ENCODE measurements around the gene THOC6. TPM values are rescaled to one million over a fixed set of nuclear protein-coding genes. Genes with fewer than 3 reads are reported as not detected.

THOC6 gene
- total RNA-seq, 4 donors from 2014 or later: 10.1 to 42.8 (median 17.6) TPM

- Histone ChIP-seq H3K36me3 (no peaks in the 10 kb centered on the region), H3K4me3 (no peak overlapping the region), H3K27me3 (no peaks in the 10 kb centered on the region), H3K9me3 (no peaks in the 10 kb centered on the region), H3K4me1 (peaks cover 11 to 21% (median 18%) of the 10 kb centered on the region in 4 donors), H3K27ac (no peak overlapping the region)
- no peak for TF ChIP-seq POLR2AphosphoS5 (IDR thresholded peaks at IDR 0.05)
- no peak for TF ChIP-seq POLR2A (IDR thresholded peaks at IDR 0.05)
- TF ChIP-seq EP300 (IDR thresholded peaks at IDR 0.05; ENCODE audit: low read depth): no peak
- intact Hi-C loops (cut with DNase I; ENCODE audit: low total_unique reads) (loop anchor here (5.0 to 10.0 kb wide), 2 partner anchors 71 to 108 kb away; no protein-coding TSS in a partner anchor), in situ Hi-C loops (cut with MboI; ENCODE audit: low pct_ligation_motif_present in 1 of 4, low pct_unique_long_range_greater_than_20kb in 1 of 4, low sequenced_read_pairs in 3 of 4) (no loop called here)
- DNase-seq: no peak
- WGBS, 2 donors (ENCODE audit: low coverage in 1 of 2): 83 to 89% methylated on average over 7 to 15 of the region's 19 CpGs
Observed at GRCh38 chr16:3056336-3057180, 32.7 kb downstream of the THOC6 start.

- intact Hi-C loops (cut with DNase I; ENCODE audit: low total_unique reads): loop anchor here (5.0 to 10.0 kb wide), 2 partner anchors 70 to 107 kb away; no protein-coding TSS in a partner anchor
- H3K4me1 ChIP-seq: peaks cover 11 to 21% (median 18%) of the 10 kb centered on the region in 4 donors
Observed at GRCh38 chr16:3057181-3058138, 33.6 kb downstream of the THOC6 start.

GRCh38 chr16:3058139-3059030 is 34.5 kb downstream of the THOC6 start:
- TF ChIP-seq POLR2A (IDR thresholded peaks at IDR 0.05) (no peak), EP300 (IDR thresholded peaks at IDR 0.05; ENCODE audit: low read depth) (no peak), POLR2AphosphoS5 (IDR thresholded peaks at IDR 0.05) (no peak), CTCF (IDR thresholded peaks at IDR 0.05) (no peak)
- Histone ChIP-seq H3K36me3 (no peaks in the 10 kb centered on the region), H3K4me3 (peak overlapping the region; percentile 54 to 91 (median 75)), H3K27ac (peak overlapping the region; percentile 73 to 88 (median 80)), H3K4me1 (peaks cover 11 to 28% (median 22%) of the 10 kb centered on the region in 4 donors), H3K27me3 (no peaks in the 10 kb centered on the region), H3K9me3 (no peaks in the 10 kb centered on the region)
- intact Hi-C loops (cut with DNase I; ENCODE audit: low total_unique reads) (loop anchor here (5.0 to 10.0 kb wide), 2 partner anchors 69 to 106 kb away; no protein-coding TSS in a partner anchor), in situ Hi-C loops (cut with MboI; ENCODE audit: low pct_ligation_motif_present in 1 of 4, low pct_unique_long_range_greater_than_20kb in 1 of 4, low sequenced_read_pairs in 3 of 4) (no loop called here)
- WGBS, 2 donors (ENCODE audit: low coverage in 1 of 2): 8% methylated on average over 52 of the region's 77 CpGs; no CpG with 5 or more reads in 1 of the 2 donors
- peak; percentile 75 for DNase-seq

More at GRCh38 chr16:3057181-3058138, 33.6 kb downstream of the THOC6 start:
- in situ Hi-C loops (cut with MboI; ENCODE audit: low pct_ligation_motif_present in 1 of 4, low pct_unique_long_range_greater_than_20kb in 1 of 4, low sequenced_read_pairs in 3 of 4): no loop called here
- WGBS, 2 donors (ENCODE audit: low coverage in 1 of 2): 92% methylated on average over 22 of the region's 22 CpGs; no CpG with 5 or more reads in 1 of the 2 donors
- H3K4me3 ChIP-seq: peak overlapping the region in 2 of 4 donors; percentile 66 to 91
- TF ChIP-seq CTCF (IDR thresholded peaks at IDR 0.05): no peak
- no peak for TF ChIP-seq POLR2A (IDR thresholded peaks at IDR 0.05)
- no peak for TF ChIP-seq EP300 (IDR thresholded peaks at IDR 0.05; ENCODE audit: low read depth)
- no peak for TF ChIP-seq POLR2AphosphoS5 (IDR thresholded peaks at IDR 0.05)
- H3K36me3 ChIP-seq: no peaks in the 10 kb centered on the region
- peak overlapping the region in 1 of 4 donors; percentile 88 for H3K27ac ChIP-seq
- no peaks in the 10 kb centered on the region for H3K27me3 ChIP-seq
- DNase-seq: no peak
- no peaks in the 10 kb centered on the region for H3K9me3 ChIP-seq

All from transverse colon (tissue), 4 donors.